Measurements from ENCODE around the gene PTPRC. TPM values are rescaled to one million over a fixed set of nuclear protein-coding genes. Genes with fewer than 3 reads are reported as not detected.

The PTPRC gene
- total RNA-seq, 1 experiment from 2014 or later, result 1.4 TPM

DNA sequence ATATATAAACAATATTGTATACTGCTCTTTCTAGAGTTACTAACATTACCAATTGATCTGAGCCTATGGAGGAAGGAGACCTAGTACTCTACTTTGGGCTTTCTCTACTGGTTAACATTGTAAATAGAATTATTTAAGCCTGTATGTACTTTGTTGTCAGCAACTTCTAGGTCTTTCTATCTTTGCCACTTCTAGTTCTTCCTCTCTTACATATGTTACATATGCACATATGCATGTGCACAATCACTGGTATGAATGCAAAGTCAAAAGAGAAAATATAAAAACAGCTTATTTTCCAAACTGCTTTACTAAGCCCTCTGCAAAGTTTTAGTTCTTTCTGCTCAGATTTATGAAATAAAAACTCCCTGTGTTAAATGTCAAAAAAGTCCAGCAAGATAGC, 84.3 kb downstream of the PTPRC start:
- H3K36me3 ChIP-seq (ENCODE audit: control insufficient read depth, insufficient read depth, low read length), result no peaks in the 10 kb centered on the region
- in situ Hi-C loops (cut with HindIII; ENCODE audit: low pct_unique_long_range_greater_than_20kb, low sequenced_read_pairs) (no loop called here), intact Hi-C loops (cut with micrococcal nuclease; ENCODE audit: unreplicated experiment) (no loop called here)
- no peak overlapping the region for H3K27ac ChIP-seq (ENCODE audit: low read length)
- no peaks in the 10 kb centered on the region for H3K27me3 ChIP-seq (ENCODE audit: control insufficient read depth, insufficient read depth, low read length)
- DNase-seq (ENCODE audit: low read depth, low spot score), result no peak
- POLR2A ChIA-PET, result interaction anchor here (0.7 kb wide), 1 partner anchor 1439 kb away, joined by 3 read pairs; no protein-coding TSS in a partner anchor
- no peak for ATAC-seq
- H3K4me3 ChIP-seq (ENCODE audit: low read depth in 2 of 2, low read length in 2 of 2), result no peak overlapping the region
- BruUV-seq (replicated peaks), result no TSS peak
- CTCF ChIA-PET, result interaction anchor here (0.6 kb wide), 1 partner anchor 908 kb away, joined by 3 read pairs; no protein-coding TSS in a partner anchor
- no peaks in the 10 kb centered on the region for H3K4me1 ChIP-seq (ENCODE audit: control insufficient read depth, insufficient read depth, low read length)
- H3K9me3 ChIP-seq (ENCODE audit: control insufficient read depth, insufficient read depth, low read depth, low read length), result no peaks in the 10 kb centered on the region
- TF ChIP-seq, protein P1, sequence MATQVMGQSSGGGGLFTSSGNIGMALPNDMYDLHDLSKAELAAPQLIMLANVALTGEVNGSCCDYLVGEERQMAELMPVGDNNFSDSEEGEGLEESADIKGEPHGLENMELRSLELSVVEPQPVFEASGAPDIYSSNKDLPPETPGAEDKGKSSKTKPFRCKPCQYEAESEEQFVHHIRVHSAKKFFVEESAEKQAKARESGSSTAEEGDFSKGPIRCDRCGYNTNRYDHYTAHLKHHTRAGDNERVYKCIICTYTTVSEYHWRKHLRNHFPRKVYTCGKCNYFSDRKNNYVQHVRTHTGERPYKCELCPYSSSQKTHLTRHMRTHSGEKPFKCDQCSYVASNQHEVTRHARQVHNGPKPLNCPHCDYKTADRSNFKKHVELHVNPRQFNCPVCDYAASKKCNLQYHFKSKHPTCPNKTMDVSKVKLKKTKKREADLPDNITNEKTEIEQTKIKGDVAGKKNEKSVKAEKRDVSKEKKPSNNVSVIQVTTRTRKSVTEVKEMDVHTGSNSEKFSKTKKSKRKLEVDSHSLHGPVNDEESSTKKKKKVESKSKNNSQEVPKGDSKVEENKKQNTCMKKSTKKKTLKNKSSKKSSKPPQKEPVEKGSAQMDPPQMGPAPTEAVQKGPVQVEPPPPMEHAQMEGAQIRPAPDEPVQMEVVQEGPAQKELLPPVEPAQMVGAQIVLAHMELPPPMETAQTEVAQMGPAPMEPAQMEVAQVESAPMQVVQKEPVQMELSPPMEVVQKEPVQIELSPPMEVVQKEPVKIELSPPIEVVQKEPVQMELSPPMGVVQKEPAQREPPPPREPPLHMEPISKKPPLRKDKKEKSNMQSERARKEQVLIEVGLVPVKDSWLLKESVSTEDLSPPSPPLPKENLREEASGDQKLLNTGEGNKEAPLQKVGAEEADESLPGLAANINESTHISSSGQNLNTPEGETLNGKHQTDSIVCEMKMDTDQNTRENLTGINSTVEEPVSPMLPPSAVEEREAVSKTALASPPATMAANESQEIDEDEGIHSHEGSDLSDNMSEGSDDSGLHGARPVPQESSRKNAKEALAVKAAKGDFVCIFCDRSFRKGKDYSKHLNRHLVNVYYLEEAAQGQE (IDR thresholded peaks at IDR 0.05; ENCODE audit: insufficient read depth in 1 of 2, low read depth in 2 of 2, low read length in 1 of 2), result no peak
- no peak for TF ChIP-seq TCF7L2 (IDR thresholded peaks at IDR 0.05; ENCODE audit: low read depth, low read length)
- TF ChIP-seq, protein P2, sequence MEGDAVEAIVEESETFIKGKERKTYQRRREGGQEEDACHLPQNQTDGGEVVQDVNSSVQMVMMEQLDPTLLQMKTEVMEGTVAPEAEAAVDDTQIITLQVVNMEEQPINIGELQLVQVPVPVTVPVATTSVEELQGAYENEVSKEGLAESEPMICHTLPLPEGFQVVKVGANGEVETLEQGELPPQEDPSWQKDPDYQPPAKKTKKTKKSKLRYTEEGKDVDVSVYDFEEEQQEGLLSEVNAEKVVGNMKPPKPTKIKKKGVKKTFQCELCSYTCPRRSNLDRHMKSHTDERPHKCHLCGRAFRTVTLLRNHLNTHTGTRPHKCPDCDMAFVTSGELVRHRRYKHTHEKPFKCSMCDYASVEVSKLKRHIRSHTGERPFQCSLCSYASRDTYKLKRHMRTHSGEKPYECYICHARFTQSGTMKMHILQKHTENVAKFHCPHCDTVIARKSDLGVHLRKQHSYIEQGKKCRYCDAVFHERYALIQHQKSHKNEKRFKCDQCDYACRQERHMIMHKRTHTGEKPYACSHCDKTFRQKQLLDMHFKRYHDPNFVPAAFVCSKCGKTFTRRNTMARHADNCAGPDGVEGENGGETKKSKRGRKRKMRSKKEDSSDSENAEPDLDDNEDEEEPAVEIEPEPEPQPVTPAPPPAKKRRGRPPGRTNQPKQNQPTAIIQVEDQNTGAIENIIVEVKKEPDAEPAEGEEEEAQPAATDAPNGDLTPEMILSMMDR (IDR thresholded peaks at IDR 0.05), result no peak
- no peak for TF ChIP-seq POLR2AphosphoS5 (IDR thresholded peaks at IDR 0.05; ENCODE audit: low read depth, low read length)
- TF ChIP-seq SIN3A (IDR thresholded peaks at IDR 0.05; ENCODE audit: borderline replicate concordance, insufficient read depth, low read depth, low read length), result no peak

DNA sequence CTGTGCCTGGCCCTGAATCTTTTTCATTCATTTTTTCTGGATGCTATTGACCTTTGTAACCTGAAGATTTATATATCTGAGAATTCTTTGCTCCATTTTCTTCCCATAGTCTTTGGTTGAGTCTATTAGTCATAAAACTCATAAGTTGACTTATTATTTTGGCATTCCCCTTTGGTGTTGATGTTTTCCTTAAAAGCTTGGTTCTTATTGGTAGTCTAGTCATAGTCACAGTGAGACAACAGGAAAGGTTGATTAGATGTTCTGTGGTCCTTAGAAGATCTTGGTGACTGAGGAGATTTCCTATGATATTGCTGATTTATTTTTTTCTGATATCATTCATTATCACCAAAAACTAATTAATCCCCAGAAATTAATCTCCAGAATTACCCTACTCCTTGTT, 86.2 kb downstream of the PTPRC start:
- BruUV-seq (replicated peaks), result no TSS peak
- Histone ChIP-seq H3K4me1 (ENCODE audit: control insufficient read depth, insufficient read depth, low read length) (no peaks in the 10 kb centered on the region), H3K36me3 (ENCODE audit: control insufficient read depth, insufficient read depth, low read length) (no peaks in the 10 kb centered on the region), H3K4me3 (ENCODE audit: low read depth in 2 of 2, low read length in 2 of 2) (no peak overlapping the region), H3K27ac (ENCODE audit: low read length) (no peak overlapping the region), H3K27me3 (ENCODE audit: control insufficient read depth, insufficient read depth, low read length) (no peaks in the 10 kb centered on the region), H3K9me3 (ENCODE audit: control insufficient read depth, insufficient read depth, low read depth, low read length) (no peaks in the 10 kb centered on the region)
- no peak for TF ChIP-seq TCF7L2 (IDR thresholded peaks at IDR 0.05; ENCODE audit: low read depth, low read length)
- TF ChIP-seq, protein P1 (IDR thresholded peaks at IDR 0.05; ENCODE audit: insufficient read depth in 1 of 2, low read depth in 2 of 2, low read length in 1 of 2), result no peak
- DNase-seq (ENCODE audit: low read depth, low spot score) (no peak), ATAC-seq (no peak)
- ChIA-PET POLR2A (no interaction called here), CTCF (no interaction called here)
- intact Hi-C loops (cut with micrococcal nuclease; ENCODE audit: unreplicated experiment) (no loop called here), in situ Hi-C loops (cut with HindIII; ENCODE audit: low pct_unique_long_range_greater_than_20kb, low sequenced_read_pairs) (no loop called here)
